IPS-15b (cell line): ENCODE results near the gene SAA1.
"Not testable (repeated sequence)": the region's sequence is repeated elsewhere in the genome, so short reads cannot be mapped to it uniquely, and the experiment has no call there.

Experiments
- H3K27me3 ChIP-seq: one replicate; pipeline ENCODE4 v1.6.1; 2013; ENCODE audit warnings: low read length; ENCODE audit not compliant: control insufficient read depth, insufficient read depth
- H3K36me3 ChIP-seq: one replicate; pipeline ENCODE4 v1.6.1; 2013; ENCODE audit warnings: low read length; ENCODE audit not compliant: control insufficient read depth, insufficient read depth
- H3K4me1 ChIP-seq: one replicate; pipeline ENCODE4 v1.6.1; 2013; ENCODE audit warnings: mild to moderate bottlenecking, low read length; ENCODE audit not compliant: control insufficient read depth, insufficient read depth
- H3K4me3 ChIP-seq: one replicate; pipeline ENCODE4 v1.5.1; 2013; ENCODE audit warnings: low read depth, low read length
- H3K9ac ChIP-seq: one replicate; pipeline ENCODE4 v1.6.1; 2013; ENCODE audit warnings: low read depth, mild to moderate bottlenecking, low read length
- H3K9me3 ChIP-seq: one replicate; pipeline ENCODE4 v1.6.1; 2013; ENCODE audit warnings: mild to moderate bottlenecking, low read length; ENCODE audit not compliant: control insufficient read depth, insufficient read depth

The SAA1 gene

GRCh38 chr11:18264035-18264434 lies 2.0 kb upstream of the SAA1 start:
- no peaks in the 10 kb centered on the region for H3K9me3 ChIP-seq
- no peaks in the 10 kb centered on the region for H3K36me3 ChIP-seq
- H3K27me3 ChIP-seq, result peaks cover 3% of the 10 kb centered on the region
- no peaks in the 10 kb centered on the region for H3K4me1 ChIP-seq
- H3K9ac ChIP-seq, result no peak overlapping the region
- no peak overlapping the region for H3K4me3 ChIP-seq

GRCh38 chr11:18264677-18265555 lies 1.1 kb upstream of the SAA1 start:
- Histone ChIP-seq H3K36me3 (no peaks in the 10 kb centered on the region), H3K9ac (no peak overlapping the region), H3K9me3 (no peaks in the 10 kb centered on the region), H3K4me1 (no peaks in the 10 kb centered on the region), H3K27me3 (peaks cover 3% of the 10 kb centered on the region), H3K4me3 (no peak overlapping the region)

- H3K4me3 ChIP-seq, H3K9ac ChIP-seq, H3K9me3 ChIP-seq, H3K4me1 ChIP-seq, H3K27me3 ChIP-seq, H3K36me3 ChIP-seq: not testable (repeated sequence)
Observed at GRCh38 chr11:18267335-18268133, 1.5 kb downstream of the SAA1 start.

GRCh38 chr11:18269252-18269651 lies 3.2 kb downstream of the SAA1 start:
- not testable (repeated sequence) for H3K9ac ChIP-seq, H3K9me3 ChIP-seq, H3K36me3 ChIP-seq, H3K4me3 ChIP-seq, H3K4me1 ChIP-seq, H3K27me3 ChIP-seq

- Histone ChIP-seq H3K36me3 (no peaks in the 10 kb centered on the region), H3K4me1 (no peaks in the 10 kb centered on the region), H3K27me3 (no peaks in the 10 kb centered on the region), H3K9ac (no peak overlapping the region), H3K4me3 (no peak overlapping the region), H3K9me3 (no peaks in the 10 kb centered on the region)
Observed at GRCh38 chr11:18270102-18270501, 4.0 kb downstream of the SAA1 start.

- H3K9me3 ChIP-seq, result no peaks in the 10 kb centered on the region
- H3K4me3 ChIP-seq, result no peak overlapping the region
- no peak overlapping the region for H3K9ac ChIP-seq
- no peaks in the 10 kb centered on the region for H3K36me3 ChIP-seq
- H3K27me3 ChIP-seq, result no peaks in the 10 kb centered on the region
- no peaks in the 10 kb centered on the region for H3K4me1 ChIP-seq
Observed at GRCh38 chr11:18271206-18271605, 5.1 kb downstream of the SAA1 start.

- H3K4me1 ChIP-seq, result no peaks in the 10 kb centered on the region
- no peak overlapping the region for H3K4me3 ChIP-seq
- H3K9me3 ChIP-seq, result no peaks in the 10 kb centered on the region
- peaks cover 20% of the 10 kb centered on the region for H3K36me3 ChIP-seq
- no peaks in the 10 kb centered on the region for H3K27me3 ChIP-seq
- no peak overlapping the region for H3K9ac ChIP-seq
Observed at GRCh38 chr11:18277565-18278271, 11.7 kb downstream of the SAA1 start.

- Histone ChIP-seq H3K4me3 (no peak overlapping the region), H3K36me3 (peaks cover 27% of the 10 kb centered on the region), H3K27me3 (no peaks in the 10 kb centered on the region), H3K9ac (no peak overlapping the region), H3K4me1 (no peaks in the 10 kb centered on the region), H3K9me3 (no peaks in the 10 kb centered on the region)
Observed at GRCh38 chr11:18280438-18281045, 14.5 kb downstream of the SAA1 start.

- Histone ChIP-seq H3K4me1 (no peaks in the 10 kb centered on the region), H3K36me3 (peaks cover 34% of the 10 kb centered on the region), H3K9ac (no peak overlapping the region), H3K4me3 (no peak overlapping the region), H3K27me3 (no peaks in the 10 kb centered on the region), H3K9me3 (no peaks in the 10 kb centered on the region)
Observed at GRCh38 chr11:18282626-18283025, 16.6 kb downstream of the SAA1 start.

GRCh38 chr11:18285841-18286240 lies 19.8 kb downstream of the SAA1 start:
- no peaks in the 10 kb centered on the region for H3K9me3 ChIP-seq
- no peaks in the 10 kb centered on the region for H3K27me3 ChIP-seq
- H3K4me3 ChIP-seq, result no peak overlapping the region
- H3K4me1 ChIP-seq, result no peaks in the 10 kb centered on the region
- no peak overlapping the region for H3K9ac ChIP-seq
- H3K36me3 ChIP-seq, result peaks cover 42% of the 10 kb centered on the region

GRCh38 chr11:18288911-18289310 lies 22.8 kb downstream of the SAA1 start:
- Histone ChIP-seq H3K4me1 (no peaks in the 10 kb centered on the region), H3K9ac (no peak overlapping the region), H3K9me3 (no peaks in the 10 kb centered on the region), H3K4me3 (no peak overlapping the region), H3K27me3 (no peaks in the 10 kb centered on the region), H3K36me3 (peaks cover 35% of the 10 kb centered on the region)
